CD4-positive, alpha-beta T cell (primary cell): ENCODE results near the gene RFC3. TPM values are rescaled to one million over a fixed set of nuclear protein-coding genes. Genes with fewer than 3 reads are reported as not detected.

Experiments
- ATAC-seq: fragments of 200-7000 bp; cut with Tn5 transposase; one replicate; pipeline ENCODE4 v1.10.0; 2022; ENCODE audit warnings: mild to moderate bottlenecking; ENCODE audit not compliant: poor library complexity
- CTCF ChIA-PET: fragments of 350-600 bp; sonication (Branson Sonifier 250); formaldehyde crosslinking; loops from one replicate; lab custom pipeline; 2021; ENCODE audit warnings: antibody characterized with exemption, inconsistent platforms; lab: Charles Lee
- POLR2A ChIA-PET: fragments of 350-600 bp; sonication (Branson Sonifier 250); formaldehyde crosslinking; loops from one replicate; lab custom pipeline; 2021; ENCODE audit warnings: antibody characterized with exemption, inconsistent platforms; lab: Charles Lee
- DNase-seq, 14 experiments: peaks; one replicate each; pipeline ENCODE4 v3.0.0-alpha.2; 2013 to 2020; ENCODE audit warnings: mixed read lengths in 2 of 14
- H3K27ac ChIP-seq, 2 donors: one replicate each; pipeline versions ENCODE4 v1.5.1 to v1.7.0; 2013; ENCODE audit warnings: low read length in 2 of 2, low read depth in 1 of 2, mild to moderate bottlenecking in 1 of 2
- H3K27me3 ChIP-seq, 2 experiments: 1 replicate in 1 of 2; 2 replicates in 1 of 2; pipeline versions ENCODE4 v1.6.1 to v1.7.0; 2013; ENCODE audit warnings: low read length in 2 of 2, control low read depth in 1 of 2, mild to moderate bottlenecking in 1 of 2, moderate library complexity in 1 of 2; ENCODE audit not compliant: insufficient read depth in 2 of 2, control insufficient read depth in 1 of 2
- H3K36me3 ChIP-seq: one replicate; pipeline ENCODE4 v1.6.1; 2013; ENCODE audit warnings: low read length, control low read depth; ENCODE audit not compliant: insufficient read depth
- H3K4me1 ChIP-seq: one replicate; pipeline ENCODE4 v1.6.1; 2013; ENCODE audit warnings: low read length, control low read depth; ENCODE audit not compliant: insufficient read depth
- H3K4me3 ChIP-seq: one replicate; pipeline ENCODE4 v1.5.1; 2013; ENCODE audit warnings: mild to moderate bottlenecking, low read length, moderate library complexity
- H3K9me3 ChIP-seq, 2 experiments: 1 replicate in 1 of 2; 2 replicates in 1 of 2; pipeline versions ENCODE4 v1.6.1 to v1.7.0; 2013; ENCODE audit warnings: low read length in 2 of 2, mild to moderate bottlenecking in 2 of 2, control low read depth in 1 of 2, moderate library complexity in 1 of 2; ENCODE audit not compliant: control insufficient read depth in 1 of 2, insufficient read depth in 1 of 2
- H3K27ac Mint-ChIP-seq: one replicate; pipeline ENCODE4 v1.8.0; 2020; ENCODE audit warnings: mixed read lengths
- H3K27me3 Mint-ChIP-seq: one replicate; pipeline ENCODE4 v1.8.0; 2021; ENCODE audit warnings: mixed read lengths
- H3K36me3 Mint-ChIP-seq: one replicate; pipeline ENCODE4 v1.8.0; 2021; ENCODE audit warnings: low read depth, mixed read lengths
- H3K4me1 Mint-ChIP-seq: one replicate; pipeline ENCODE4 v1.8.0; 2021; ENCODE audit warnings: low read depth, mixed read lengths
- H3K4me3 Mint-ChIP-seq: one replicate; pipeline ENCODE4 v1.8.0; 2020; ENCODE audit warnings: mild to moderate bottlenecking, mixed read lengths
- H3K9me3 Mint-ChIP-seq: one replicate; pipeline ENCODE4 v1.8.0; 2020; ENCODE audit warnings: mixed read lengths
- intact Hi-C, 2 experiments: fragments of 100-400 bp; cut with DNase I in 1 of 2; cut with micrococcal nuclease in 1 of 2; formaldehyde crosslinking; loops; one replicate each; pipeline versions ENCODE4 v1.15.1 to v1.9.0; 2023 to 2025; cut with DNase I, micrococcal nuclease
- polyA plus RNA-seq, 2 donors: library from polyadenylated mRNA; unstranded; fragments of 120-200 nt; gene quantifications; one replicate each; pipeline ENCODE4 v1.2.1, GENCODE V29; 2013
- total RNA-seq, 174 experiments: library from RNA in 2 of 174; stranded (reverse) in 2 of 174; gene quantifications; one replicate each; pipeline ENCODE4 v1.2.3 and lab custom pipeline; 2021 to 2026
- TF ChIP-seq, protein P1 (sequence below): fragments of 200-600 bp; IDR thresholded peaks from one replicate; pipeline ENCODE4 v1.8.0; 2022; ENCODE audit warnings: antibody characterized with exemption, mild to moderate bottlenecking

Gene RFC3, protein sequence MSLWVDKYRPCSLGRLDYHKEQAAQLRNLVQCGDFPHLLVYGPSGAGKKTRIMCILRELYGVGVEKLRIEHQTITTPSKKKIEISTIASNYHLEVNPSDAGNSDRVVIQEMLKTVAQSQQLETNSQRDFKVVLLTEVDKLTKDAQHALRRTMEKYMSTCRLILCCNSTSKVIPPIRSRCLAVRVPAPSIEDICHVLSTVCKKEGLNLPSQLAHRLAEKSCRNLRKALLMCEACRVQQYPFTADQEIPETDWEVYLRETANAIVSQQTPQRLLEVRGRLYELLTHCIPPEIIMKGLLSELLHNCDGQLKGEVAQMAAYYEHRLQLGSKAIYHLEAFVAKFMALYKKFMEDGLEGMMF
- total RNA-seq (1 to 10 TPM; 4.5 TPM), total RNA-seq (lab: John Stamatoyannopoulos, UW) (2.9 to 136 (median 9.7) reads per million in 172 experiments)
- 6.4 TPM for polyA plus RNA-seq (2013, experiment 1 of 2)
- 5.6 TPM for polyA plus RNA-seq (2013, experiment 2 of 2)

DNA sequence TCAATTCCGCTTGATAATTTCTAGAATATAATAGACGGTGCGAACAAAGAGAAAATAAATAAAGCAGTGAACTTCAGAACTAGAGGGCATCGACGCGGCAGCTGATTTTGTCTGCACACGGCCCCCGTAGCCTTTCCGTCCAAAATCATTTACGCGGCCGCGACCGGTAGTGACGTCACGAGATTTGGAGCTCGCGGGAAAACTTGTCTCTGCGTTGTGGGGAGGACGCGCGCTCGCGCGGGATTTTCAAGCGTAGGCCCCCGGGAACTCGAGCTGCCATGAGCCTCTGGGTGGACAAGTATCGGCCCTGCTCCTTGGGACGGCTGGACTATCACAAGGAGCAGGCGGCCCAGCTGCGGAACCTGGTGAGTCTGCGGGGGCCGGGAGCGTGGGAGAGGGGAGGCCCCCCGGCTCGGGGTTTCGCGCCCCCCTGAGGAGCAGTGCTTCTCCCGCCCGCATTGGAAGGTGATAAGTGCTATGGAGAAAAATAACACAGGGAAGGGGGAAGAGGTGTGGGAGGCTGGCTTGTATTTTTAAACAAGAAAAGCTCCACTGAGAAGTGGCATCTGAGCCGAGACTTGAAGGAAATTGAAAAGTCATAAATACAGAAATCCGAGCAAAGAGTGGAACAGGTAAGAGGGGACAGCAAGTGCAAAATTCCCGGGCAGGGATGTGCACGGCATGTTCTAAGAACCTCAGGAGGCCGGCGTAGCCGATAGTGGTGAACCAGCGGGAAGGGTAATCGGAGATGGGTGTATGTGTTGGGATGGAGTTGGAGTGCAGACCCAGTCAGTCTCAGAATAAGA is at the start of gene RFC3:
Gene RFC3, plus strand, starts transcription at position 249 of the 806 bp plus-strand sequence. Its CDS starts 30 bp downstream, at position 279.
- Histone ChIP-seq H3K4me1 (peaks cover 9% of the 10 kb centered on the region), H3K36me3 (no peaks in the 10 kb centered on the region), H3K4me3 (peak within 1 kb of the TSS; percentile 78), H3K27me3 (no peaks in the 10 kb centered on the region), H3K27ac (peak within 1 kb of the TSS; percentile 37 to 57), H3K9me3 (no peaks in the 10 kb centered on the region)
- H3K9me3 Mint-ChIP-seq = no peaks in the 10 kb centered on the region
- ChIA-PET CTCF (interaction anchor here (0.6 to 0.9 kb wide), 3 partner anchors 17 to 280 kb away, joined by 3 read pairs; no protein-coding TSS in a partner anchor), POLR2A (interaction anchor here (0.8 to 1.8 kb wide), 9 partner anchors 9 to 1503 kb away, joined by 3 to 27 read pairs (median 4); partner anchors contain the start of genes BRCA2 and ZAR1L)
- H3K4me3 Mint-ChIP-seq = peak within 1 kb of the TSS; percentile 95
- peak within 1 kb of the TSS; percentile 86 for H3K27ac Mint-ChIP-seq
- peaks cover 14% of the 10 kb centered on the region for H3K4me1 Mint-ChIP-seq
- no peaks in the 10 kb centered on the region for H3K27me3 Mint-ChIP-seq
- DNase-seq (peak; percentile 81 to 95 (median 85)), ATAC-seq (peak; percentile 89)
- intact Hi-C loops = loop anchor here (5.0 to 10.0 kb wide), 6 partner anchors 276 to 1503 kb away; partner anchors contain the start of genes N4BP2L2 (in 2 of the 2), PDS5B (in 2 of the 2), BRCA2 (in 1 of the 2) and ZAR1L (in 1 of the 2)
- TF ChIP-seq, protein P1, sequence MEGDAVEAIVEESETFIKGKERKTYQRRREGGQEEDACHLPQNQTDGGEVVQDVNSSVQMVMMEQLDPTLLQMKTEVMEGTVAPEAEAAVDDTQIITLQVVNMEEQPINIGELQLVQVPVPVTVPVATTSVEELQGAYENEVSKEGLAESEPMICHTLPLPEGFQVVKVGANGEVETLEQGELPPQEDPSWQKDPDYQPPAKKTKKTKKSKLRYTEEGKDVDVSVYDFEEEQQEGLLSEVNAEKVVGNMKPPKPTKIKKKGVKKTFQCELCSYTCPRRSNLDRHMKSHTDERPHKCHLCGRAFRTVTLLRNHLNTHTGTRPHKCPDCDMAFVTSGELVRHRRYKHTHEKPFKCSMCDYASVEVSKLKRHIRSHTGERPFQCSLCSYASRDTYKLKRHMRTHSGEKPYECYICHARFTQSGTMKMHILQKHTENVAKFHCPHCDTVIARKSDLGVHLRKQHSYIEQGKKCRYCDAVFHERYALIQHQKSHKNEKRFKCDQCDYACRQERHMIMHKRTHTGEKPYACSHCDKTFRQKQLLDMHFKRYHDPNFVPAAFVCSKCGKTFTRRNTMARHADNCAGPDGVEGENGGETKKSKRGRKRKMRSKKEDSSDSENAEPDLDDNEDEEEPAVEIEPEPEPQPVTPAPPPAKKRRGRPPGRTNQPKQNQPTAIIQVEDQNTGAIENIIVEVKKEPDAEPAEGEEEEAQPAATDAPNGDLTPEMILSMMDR = no peak
- H3K36me3 Mint-ChIP-seq = peaks cover 36% of the 10 kb centered on the region

DNA sequence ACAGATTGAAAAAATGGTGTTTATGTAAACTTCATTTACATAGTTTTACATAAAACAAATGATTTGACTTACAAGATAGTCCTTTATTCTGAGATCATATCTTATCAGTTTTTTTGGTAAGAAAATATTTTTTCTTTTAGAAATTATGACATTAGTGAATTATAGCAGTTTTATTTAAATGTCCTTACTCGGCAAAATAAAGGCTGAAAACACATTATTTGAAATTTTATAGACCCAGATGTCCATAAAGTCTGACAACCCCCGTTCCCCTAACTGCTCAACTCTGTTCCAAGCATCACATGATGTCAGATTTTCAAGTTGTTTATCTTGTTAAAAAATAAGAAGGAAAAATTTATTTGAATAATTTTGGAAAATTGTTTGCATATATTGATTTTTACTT is 46.7 kb upstream of the RFC3 start:
- intact Hi-C loops = no loop called here
- Mint-ChIP-seq H3K4me1 (no peaks in the 10 kb centered on the region), H3K36me3 (no peaks in the 10 kb centered on the region), H3K27ac (no peak overlapping the region), H3K9me3 (no peaks in the 10 kb centered on the region), H3K4me3 (no peak overlapping the region), H3K27me3 (peaks cover 10% of the 10 kb centered on the region)
- POLR2A ChIA-PET = no interaction called here
- no peak overlapping the region for H3K4me3 ChIP-seq
- ATAC-seq (no peak), DNase-seq (no peak)
- H3K27me3 ChIP-seq = no peaks in the 10 kb centered on the region
- H3K9me3 ChIP-seq = no peaks in the 10 kb centered on the region
- TF ChIP-seq, protein P1 = no peak
- no peaks in the 10 kb centered on the region for H3K36me3 ChIP-seq
- no peaks in the 10 kb centered on the region for H3K4me1 ChIP-seq
- CTCF ChIA-PET = no interaction called here
- no peak overlapping the region for H3K27ac ChIP-seq

DNA sequence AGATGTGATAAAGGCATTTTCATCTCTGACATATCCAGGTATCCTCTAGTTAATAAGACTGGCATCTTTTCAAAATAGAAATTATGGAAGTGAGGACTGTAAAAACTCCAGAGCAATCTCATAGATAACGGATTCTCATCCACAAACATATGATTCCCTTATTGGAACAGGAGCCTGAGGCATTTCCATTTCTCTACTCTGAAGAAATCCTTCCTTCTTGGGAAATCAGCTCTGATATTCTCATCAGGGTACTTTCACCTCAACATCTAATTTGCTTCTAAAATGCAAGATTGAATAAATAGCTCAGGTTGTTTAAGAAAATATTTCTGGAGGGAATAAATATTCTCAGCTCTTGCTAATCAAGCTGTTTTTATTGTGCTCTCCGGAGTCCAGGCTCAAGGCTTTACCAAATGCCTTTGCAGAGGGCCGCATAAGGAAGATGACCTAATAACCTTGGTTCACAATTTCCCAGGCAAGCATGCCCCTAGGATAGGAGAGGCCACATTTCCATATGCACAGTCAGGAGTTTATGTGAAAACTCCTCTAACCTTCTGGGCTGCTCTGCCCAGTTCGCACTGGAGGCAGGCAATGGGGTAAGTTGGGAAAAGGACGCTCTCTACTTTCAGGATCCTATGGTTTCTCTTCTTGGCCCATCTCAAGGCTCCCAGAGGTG is 44.0 kb upstream of the RFC3 start:
- Mint-ChIP-seq H3K27me3 (peaks cover 7% of the 10 kb centered on the region), H3K4me1 (no peaks in the 10 kb centered on the region), H3K27ac (no peak overlapping the region), H3K4me3 (no peak overlapping the region), H3K36me3 (no peaks in the 10 kb centered on the region), H3K9me3 (no peaks in the 10 kb centered on the region)
- no peaks in the 10 kb centered on the region for H3K36me3 ChIP-seq
- no peak for ATAC-seq
- no peak for DNase-seq
- intact Hi-C loops = no loop called here
- H3K27me3 ChIP-seq = no peaks in the 10 kb centered on the region
- H3K27ac ChIP-seq = no peak overlapping the region
- no peaks in the 10 kb centered on the region for H3K9me3 ChIP-seq
- H3K4me3 ChIP-seq = no peak overlapping the region
- TF ChIP-seq, protein P1 = no peak
- ChIA-PET POLR2A (no interaction called here), CTCF (interaction anchor here (0.6 kb wide), 1 partner anchor 20 kb away, joined by 3 read pairs; no protein-coding TSS in a partner anchor)
- no peaks in the 10 kb centered on the region for H3K4me1 ChIP-seq
